Coronary artery (tissue), 2 donors: ENCODE data around the gene DTNBP1.

Source experiments
- DNase-seq: peaks from one replicate; pipeline ENCODE4 v3.0.0-alpha.2; 2017; ENCODE audit warnings: low spot score
- H3K27ac ChIP-seq, 2 donors: fragments of 200-600 bp; sonication (generic); one replicate each; pipeline ENCODE4 v1.5.1; 2016 to 2019
- H3K4me3 ChIP-seq: fragments of 200-600 bp; sonication (generic); 2 replicates; pipeline ENCODE4 v1.5.1; 2016; ENCODE audit warnings: mild to moderate bottlenecking, moderate library complexity
- CTCF ChIP-seq: fragments of 200-600 bp; sonication (generic); IDR thresholded peaks from one replicate; pipeline ENCODE4 v1.5.1; 2019; ENCODE audit warnings: antibody characterized with exemption

The DTNBP1 gene

GRCh38 chr6:15510536-15511247, 152.1 kb downstream of the DTNBP1 start:
- no peak for DNase-seq

GRCh38 chr6:15510121-15510520, 152.7 kb downstream of the DTNBP1 start:
- TF ChIP-seq CTCF = no peak
- no peak for DNase-seq
- H3K27ac ChIP-seq = no peak overlapping the region
- H3K4me3 ChIP-seq = no peak overlapping the region

More at GRCh38 chr6:15510536-15511247, 152.1 kb downstream of the DTNBP1 start:
- TF ChIP-seq CTCF = no peak
- Histone ChIP-seq H3K27ac (no peak overlapping the region), H3K4me3 (no peak overlapping the region)

- no peak for TF ChIP-seq CTCF
- Histone ChIP-seq H3K27ac (no peak overlapping the region), H3K4me3 (no peak overlapping the region)
- DNase-seq = no peak
Observed at GRCh38 chr6:15509335-15509933, 153.4 kb downstream of the DTNBP1 start.

GRCh38 chr6:15508931-15509330, 153.9 kb downstream of the DTNBP1 start:
- no peak overlapping the region for H3K4me3 ChIP-seq
- TF ChIP-seq CTCF = no peak
- no peak overlapping the region for H3K27ac ChIP-seq
- no peak for DNase-seq

- H3K27ac ChIP-seq = no peak overlapping the region
- no peak for TF ChIP-seq CTCF
Observed at GRCh38 chr6:15508441-15508871, 154.4 kb downstream of the DTNBP1 start.

GRCh38 chr6:15507746-15508145, 155.1 kb downstream of the DTNBP1 start:
- H3K27ac ChIP-seq = no peak overlapping the region
- no peak for DNase-seq
- TF ChIP-seq CTCF = no peak
- H3K4me3 ChIP-seq = no peak overlapping the region

More at GRCh38 chr6:15508441-15508871, 154.4 kb downstream of the DTNBP1 start:
- no peak for DNase-seq
- no peak overlapping the region for H3K4me3 ChIP-seq

GRCh38 chr6:15507221-15507620, 155.6 kb downstream of the DTNBP1 start:
- TF ChIP-seq CTCF = no peak
- DNase-seq = no peak

More at GRCh38 chr6:15507221-15507620, 155.6 kb downstream of the DTNBP1 start:
- H3K4me3 ChIP-seq = no peak overlapping the region
- no peak overlapping the region for H3K27ac ChIP-seq
